HFFc6 (cell line): ENCODE data around the gene ZNF394. TPM values are rescaled to one million over a fixed set of nuclear protein-coding genes. Genes with fewer than 3 reads are reported as not detected.

Experiments
- DNase-seq: peaks from one replicate; pipeline ENCODE4 v3.0.0-alpha.2; 2018
- H3K27ac Mint-ChIP-seq: 2 replicates; pipeline ENCODE4 v1.8.0; 2020; ENCODE audit warnings: mild to moderate bottlenecking, mixed read lengths
- H3K27me3 Mint-ChIP-seq: 2 replicates; pipeline ENCODE4 v1.8.0; 2021; ENCODE audit warnings: mild to moderate bottlenecking, moderate library complexity, mixed read lengths; ENCODE audit not compliant: insufficient read depth
- H3K36me3 Mint-ChIP-seq: 2 replicates; pipeline ENCODE4 v1.8.0; 2021; ENCODE audit warnings: low read depth, mixed read lengths
- H3K4me1 Mint-ChIP-seq: 2 replicates; pipeline ENCODE4 v1.8.0; 2020; ENCODE audit warnings: low read depth, mixed read lengths
- H3K4me3 Mint-ChIP-seq: 2 replicates; pipeline ENCODE4 v1.8.0; 2020; ENCODE audit warnings: mild to moderate bottlenecking, moderate library complexity, mixed read lengths
- H3K9me3 Mint-ChIP-seq: 2 replicates; pipeline ENCODE4 v1.8.0; 2020; ENCODE audit warnings: mild to moderate bottlenecking, mixed read lengths
- total RNA-seq, 6 experiments: library from RNA; stranded (reverse); fragmentation: NEBNext Ultra II Directional; extraction: Animal tissue kit (Norgen Biotek cat#: 25700); gene quantifications; 2 replicates in 1 of 6; 3 replicates in 5 of 6; pipeline ENCODE4 v1.2.3, GENCODE V29; 2021
- TF ChIP-seq, protein P1 (sequence below): fragments of 200-600 bp; sonication (generic); IDR thresholded peaks from 2 replicates; pipeline ENCODE4 v1.5.0; 2021; ENCODE audit warnings: antibody characterized with exemption, mild to moderate bottlenecking

Gene ZNF394
- total RNA-seq, 6 experiments from 2014 or later: 12.7 to 15.1 (median 14.4) TPM

GRCh38 chr7:99456288-99456687 lies 43.8 kb downstream of the ZNF394 start:
- H3K4me3 Mint-ChIP-seq: no peak overlapping the region
- H3K27ac Mint-ChIP-seq: no peak overlapping the region; the same call in 1 of the 2 replicates
- no peaks in the 10 kb centered on the region for H3K9me3 Mint-ChIP-seq
- no peaks in the 10 kb centered on the region; the same call in 1 of the 2 replicates for H3K4me1 Mint-ChIP-seq
- DNase-seq: no peak
- peaks cover 2% of the 10 kb centered on the region; the same call in 1 of the 2 replicates for H3K27me3 Mint-ChIP-seq
- TF ChIP-seq, protein P1, sequence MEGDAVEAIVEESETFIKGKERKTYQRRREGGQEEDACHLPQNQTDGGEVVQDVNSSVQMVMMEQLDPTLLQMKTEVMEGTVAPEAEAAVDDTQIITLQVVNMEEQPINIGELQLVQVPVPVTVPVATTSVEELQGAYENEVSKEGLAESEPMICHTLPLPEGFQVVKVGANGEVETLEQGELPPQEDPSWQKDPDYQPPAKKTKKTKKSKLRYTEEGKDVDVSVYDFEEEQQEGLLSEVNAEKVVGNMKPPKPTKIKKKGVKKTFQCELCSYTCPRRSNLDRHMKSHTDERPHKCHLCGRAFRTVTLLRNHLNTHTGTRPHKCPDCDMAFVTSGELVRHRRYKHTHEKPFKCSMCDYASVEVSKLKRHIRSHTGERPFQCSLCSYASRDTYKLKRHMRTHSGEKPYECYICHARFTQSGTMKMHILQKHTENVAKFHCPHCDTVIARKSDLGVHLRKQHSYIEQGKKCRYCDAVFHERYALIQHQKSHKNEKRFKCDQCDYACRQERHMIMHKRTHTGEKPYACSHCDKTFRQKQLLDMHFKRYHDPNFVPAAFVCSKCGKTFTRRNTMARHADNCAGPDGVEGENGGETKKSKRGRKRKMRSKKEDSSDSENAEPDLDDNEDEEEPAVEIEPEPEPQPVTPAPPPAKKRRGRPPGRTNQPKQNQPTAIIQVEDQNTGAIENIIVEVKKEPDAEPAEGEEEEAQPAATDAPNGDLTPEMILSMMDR: no peak
- H3K36me3 Mint-ChIP-seq: peaks cover 20% of the 10 kb centered on the region

- peaks cover 2% of the 10 kb centered on the region; the same call in 1 of the 2 replicates for H3K27me3 Mint-ChIP-seq
- TF ChIP-seq, protein P1: no peak
- no peaks in the 10 kb centered on the region; the same call in 1 of the 2 replicates for H3K4me1 Mint-ChIP-seq
- no peaks in the 10 kb centered on the region for H3K9me3 Mint-ChIP-seq
- H3K36me3 Mint-ChIP-seq: peaks cover 20% of the 10 kb centered on the region
- H3K4me3 Mint-ChIP-seq: no peak overlapping the region
- no peak for DNase-seq
- no peak overlapping the region for H3K27ac Mint-ChIP-seq
These were observed 44.2 kb downstream of the ZNF394 start for GRCh38 chr7:99455874-99456273.

DNA sequence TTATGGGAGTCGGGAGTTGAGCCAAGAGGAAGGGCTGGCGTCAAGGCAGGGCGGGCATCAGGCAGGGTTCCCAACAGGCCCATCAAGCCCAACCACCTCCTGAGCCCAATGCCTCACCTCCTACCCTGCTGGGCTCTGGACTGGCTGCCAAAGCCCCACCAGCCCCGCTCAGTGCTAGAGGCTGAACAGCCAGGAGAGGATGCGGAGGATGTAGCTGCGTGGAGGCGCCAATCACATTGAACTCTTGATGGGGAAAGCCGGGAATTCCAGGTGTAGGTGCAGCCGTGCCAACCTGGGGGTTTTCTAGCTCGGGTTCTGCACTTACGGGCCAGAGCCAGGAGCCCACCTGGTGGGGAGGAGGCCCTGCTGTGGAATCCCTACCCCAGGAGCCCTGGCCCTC lies 47.0 kb downstream of the ZNF394 start:
- Mint-ChIP-seq H3K4me3 (no peak overlapping the region), H3K27me3 (peaks cover 2% of the 10 kb centered on the region; the same call in 1 of the 2 replicates), H3K27ac (no peak overlapping the region), H3K4me1 (no peaks in the 10 kb centered on the region), H3K9me3 (no peaks in the 10 kb centered on the region), H3K36me3 (peaks cover 14% of the 10 kb centered on the region)
- DNase-seq: no peak
- TF ChIP-seq, protein P1: no peak

GRCh38 chr7:99452541-99452940 lies 47.5 kb downstream of the ZNF394 start:
- no peak for DNase-seq
- TF ChIP-seq, protein P1: no peak
- Mint-ChIP-seq H3K27me3 (peaks cover 2% of the 10 kb centered on the region; the same call in 1 of the 2 replicates), H3K4me3 (no peak overlapping the region), H3K27ac (no peak overlapping the region), H3K9me3 (no peaks in the 10 kb centered on the region), H3K36me3 (peaks cover 14% of the 10 kb centered on the region), H3K4me1 (no peaks in the 10 kb centered on the region)

GRCh38 chr7:99451936-99452335 lies 48.1 kb downstream of the ZNF394 start:
- no peak overlapping the region for H3K27ac Mint-ChIP-seq
- peaks cover 14% of the 10 kb centered on the region for H3K36me3 Mint-ChIP-seq
- H3K27me3 Mint-ChIP-seq: peaks cover 2% of the 10 kb centered on the region; the same call in 1 of the 2 replicates
- TF ChIP-seq, protein P1: no peak
- no peak for DNase-seq
- no peaks in the 10 kb centered on the region for H3K4me1 Mint-ChIP-seq
- H3K9me3 Mint-ChIP-seq: no peaks in the 10 kb centered on the region
- H3K4me3 Mint-ChIP-seq: no peak overlapping the region

- peaks cover 29% of the 10 kb centered on the region for H3K36me3 Mint-ChIP-seq
These were observed 50.8 kb downstream of the ZNF394 start for GRCh38 chr7:99449326-99449725.

More at GRCh38 chr7:99449326-99449725, 50.8 kb downstream of the ZNF394 start:
- TF ChIP-seq, protein P1: no peak
- Mint-ChIP-seq H3K27me3 (no peaks in the 10 kb centered on the region), H3K4me1 (no peaks in the 10 kb centered on the region), H3K4me3 (no peak overlapping the region), H3K9me3 (no peaks in the 10 kb centered on the region), H3K27ac (no peak overlapping the region)
- no peak for DNase-seq
